ENCODE data around the gene TMEM161A. TPM values are rescaled to one million over a fixed set of nuclear protein-coding genes. Genes with fewer than 3 reads are reported as not detected.

TMEM161A gene
- total RNA-seq, 1 donor from 2014 or later: 16.2 TPM

DNA sequence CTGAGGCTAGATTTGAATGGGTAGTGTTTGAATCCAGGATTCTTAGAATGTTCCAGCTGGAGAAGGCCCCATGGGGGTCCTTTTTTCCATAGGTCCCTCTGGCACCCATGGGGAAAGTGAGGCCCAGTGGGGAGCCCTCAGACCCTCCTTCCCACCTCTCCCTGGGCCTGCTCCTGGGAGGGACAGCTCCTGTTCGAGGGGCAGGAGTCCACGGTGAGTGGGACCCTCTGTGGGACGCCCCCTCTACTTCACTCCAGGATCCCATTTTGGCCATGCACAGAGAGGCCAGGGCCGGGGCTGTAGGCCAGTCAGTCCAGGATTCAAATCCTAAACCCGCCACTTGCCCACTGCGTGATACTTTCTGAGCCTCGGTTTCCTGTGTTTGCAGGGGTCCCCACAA, 24.2 kb upstream of the TMEM161A start:
- Mint-ChIP-seq H3K27ac (ENCODE audit: unreplicated experiment) (peak overlapping the region; percentile 66), H3K27me3 (ENCODE audit: unreplicated experiment) (peaks cover 5% of the 10 kb centered on the region)
- TF ChIP-seq, protein P1, sequence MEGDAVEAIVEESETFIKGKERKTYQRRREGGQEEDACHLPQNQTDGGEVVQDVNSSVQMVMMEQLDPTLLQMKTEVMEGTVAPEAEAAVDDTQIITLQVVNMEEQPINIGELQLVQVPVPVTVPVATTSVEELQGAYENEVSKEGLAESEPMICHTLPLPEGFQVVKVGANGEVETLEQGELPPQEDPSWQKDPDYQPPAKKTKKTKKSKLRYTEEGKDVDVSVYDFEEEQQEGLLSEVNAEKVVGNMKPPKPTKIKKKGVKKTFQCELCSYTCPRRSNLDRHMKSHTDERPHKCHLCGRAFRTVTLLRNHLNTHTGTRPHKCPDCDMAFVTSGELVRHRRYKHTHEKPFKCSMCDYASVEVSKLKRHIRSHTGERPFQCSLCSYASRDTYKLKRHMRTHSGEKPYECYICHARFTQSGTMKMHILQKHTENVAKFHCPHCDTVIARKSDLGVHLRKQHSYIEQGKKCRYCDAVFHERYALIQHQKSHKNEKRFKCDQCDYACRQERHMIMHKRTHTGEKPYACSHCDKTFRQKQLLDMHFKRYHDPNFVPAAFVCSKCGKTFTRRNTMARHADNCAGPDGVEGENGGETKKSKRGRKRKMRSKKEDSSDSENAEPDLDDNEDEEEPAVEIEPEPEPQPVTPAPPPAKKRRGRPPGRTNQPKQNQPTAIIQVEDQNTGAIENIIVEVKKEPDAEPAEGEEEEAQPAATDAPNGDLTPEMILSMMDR (IDR thresholded peaks at IDR 0.05; ENCODE audit: partially characterized antibody, unreplicated experiment): no peak

DNA sequence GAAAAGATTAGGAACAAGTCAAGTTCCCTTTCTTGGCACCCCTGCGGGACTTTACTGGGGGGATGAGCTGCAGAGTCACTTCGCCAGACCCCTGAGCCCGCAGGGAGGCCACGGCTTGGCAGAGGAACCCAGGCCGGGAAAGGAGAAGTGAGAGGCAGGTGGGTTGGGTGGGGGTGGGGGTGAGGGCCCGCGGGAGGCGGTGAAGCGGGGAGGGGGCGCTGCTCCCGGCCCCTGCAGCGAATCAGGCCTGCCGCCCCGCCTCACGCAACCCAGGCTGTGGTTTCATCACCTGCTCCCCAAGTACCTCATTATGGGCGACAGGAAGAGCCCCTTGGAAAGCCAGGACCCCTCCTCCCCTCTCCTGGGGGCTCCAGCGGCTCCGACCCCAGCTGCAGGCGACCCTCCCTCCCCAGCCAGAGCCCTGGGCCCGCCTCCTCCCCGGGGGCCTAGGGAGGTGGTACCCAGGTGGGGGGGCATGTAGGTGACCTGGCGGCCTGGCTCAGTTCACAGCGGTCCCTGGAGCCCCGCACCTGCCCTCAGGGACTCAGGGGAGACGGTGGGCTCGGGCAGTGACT, 22.3 kb upstream of the TMEM161A start:
- H3K4me1 Mint-ChIP-seq (ENCODE audit: low read depth, unreplicated experiment): no peaks in the 10 kb centered on the region
- peaks cover 5% of the 10 kb centered on the region for H3K27me3 Mint-ChIP-seq (ENCODE audit: unreplicated experiment)
- H3K27ac Mint-ChIP-seq (ENCODE audit: unreplicated experiment): no peak overlapping the region
- no peak for DNase-seq
- TF ChIP-seq, protein P1 (IDR thresholded peaks at IDR 0.05; ENCODE audit: partially characterized antibody, unreplicated experiment): no peak
- no peak overlapping the region for H3K4me3 Mint-ChIP-seq (ENCODE audit: unreplicated experiment)
- peaks cover 5% of the 10 kb centered on the region for H3K9me3 Mint-ChIP-seq (ENCODE audit: unreplicated experiment)
- peaks cover 3% of the 10 kb centered on the region for H3K36me3 Mint-ChIP-seq (ENCODE audit: unreplicated experiment)

More for the DNA sequence above, 24.2 kb upstream of the TMEM161A start:
- Mint-ChIP-seq H3K4me3 (ENCODE audit: unreplicated experiment) (no peak overlapping the region), H3K9me3 (ENCODE audit: unreplicated experiment) (peaks cover 1% of the 10 kb centered on the region), H3K4me1 (ENCODE audit: low read depth, unreplicated experiment) (no peaks in the 10 kb centered on the region), H3K36me3 (ENCODE audit: unreplicated experiment) (no peaks in the 10 kb centered on the region)
- DNase-seq: no peak

DNA sequence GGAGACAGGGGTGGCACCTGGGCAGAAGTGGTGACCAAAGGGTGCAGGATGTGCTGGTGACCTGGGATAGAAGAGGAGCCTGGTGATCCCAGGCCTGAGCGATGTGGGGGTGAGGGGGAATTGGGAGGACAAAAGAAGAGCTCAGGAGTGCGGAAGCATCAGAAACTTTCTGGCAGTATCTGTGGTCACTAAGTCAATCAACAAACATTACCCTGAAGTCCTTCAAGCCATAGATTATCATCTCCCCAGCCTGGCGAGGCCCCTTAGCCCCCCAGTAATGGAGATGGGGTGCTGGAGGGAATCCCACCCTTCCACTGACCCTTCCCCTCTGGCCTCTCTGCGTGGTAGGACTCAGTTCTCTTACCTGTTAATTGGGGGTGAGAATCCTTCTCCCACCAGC, 21.3 kb upstream of the TMEM161A start:
- Mint-ChIP-seq H3K9me3 (ENCODE audit: unreplicated experiment) (peaks cover 5% of the 10 kb centered on the region), H3K36me3 (ENCODE audit: unreplicated experiment) (peaks cover 3% of the 10 kb centered on the region), H3K27ac (ENCODE audit: unreplicated experiment) (no peak overlapping the region), H3K27me3 (ENCODE audit: unreplicated experiment) (peaks cover 5% of the 10 kb centered on the region), H3K4me3 (ENCODE audit: unreplicated experiment) (no peak overlapping the region), H3K4me1 (ENCODE audit: low read depth, unreplicated experiment) (no peaks in the 10 kb centered on the region)
- TF ChIP-seq, protein P1 (IDR thresholded peaks at IDR 0.05; ENCODE audit: partially characterized antibody, unreplicated experiment): no peak
- DNase-seq: no peak

DNA sequence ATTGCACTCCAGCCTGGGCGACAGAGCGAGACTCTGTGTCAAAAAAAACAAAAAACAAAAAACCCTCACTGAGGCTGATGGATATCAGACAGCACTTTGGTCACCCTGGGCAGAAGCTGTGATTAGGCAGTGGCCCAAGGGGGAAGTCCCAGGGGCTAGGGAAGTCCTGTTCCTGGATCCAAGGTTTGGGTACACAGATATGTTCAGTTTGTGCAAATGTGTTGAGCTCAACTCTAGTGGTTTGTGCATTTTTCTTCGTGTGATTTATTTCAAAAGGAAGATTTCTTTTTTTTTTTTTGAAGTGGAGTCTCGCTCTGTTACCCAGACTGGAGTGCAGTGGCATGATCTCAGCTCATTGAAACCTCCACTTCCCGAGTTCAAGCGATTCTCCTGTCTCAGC, 19.5 kb upstream of the TMEM161A start:
- Mint-ChIP-seq H3K4me3 (ENCODE audit: unreplicated experiment) (no peak overlapping the region), H3K9me3 (ENCODE audit: unreplicated experiment) (peaks cover 3% of the 10 kb centered on the region), H3K36me3 (ENCODE audit: unreplicated experiment) (peaks cover 3% of the 10 kb centered on the region), H3K27me3 (ENCODE audit: unreplicated experiment) (peaks cover 7% of the 10 kb centered on the region), H3K27ac (ENCODE audit: unreplicated experiment) (no peak overlapping the region), H3K4me1 (ENCODE audit: low read depth, unreplicated experiment) (no peaks in the 10 kb centered on the region)
- TF ChIP-seq, protein P1 (IDR thresholded peaks at IDR 0.05; ENCODE audit: partially characterized antibody, unreplicated experiment): no peak
- DNase-seq: no peak

DNA sequence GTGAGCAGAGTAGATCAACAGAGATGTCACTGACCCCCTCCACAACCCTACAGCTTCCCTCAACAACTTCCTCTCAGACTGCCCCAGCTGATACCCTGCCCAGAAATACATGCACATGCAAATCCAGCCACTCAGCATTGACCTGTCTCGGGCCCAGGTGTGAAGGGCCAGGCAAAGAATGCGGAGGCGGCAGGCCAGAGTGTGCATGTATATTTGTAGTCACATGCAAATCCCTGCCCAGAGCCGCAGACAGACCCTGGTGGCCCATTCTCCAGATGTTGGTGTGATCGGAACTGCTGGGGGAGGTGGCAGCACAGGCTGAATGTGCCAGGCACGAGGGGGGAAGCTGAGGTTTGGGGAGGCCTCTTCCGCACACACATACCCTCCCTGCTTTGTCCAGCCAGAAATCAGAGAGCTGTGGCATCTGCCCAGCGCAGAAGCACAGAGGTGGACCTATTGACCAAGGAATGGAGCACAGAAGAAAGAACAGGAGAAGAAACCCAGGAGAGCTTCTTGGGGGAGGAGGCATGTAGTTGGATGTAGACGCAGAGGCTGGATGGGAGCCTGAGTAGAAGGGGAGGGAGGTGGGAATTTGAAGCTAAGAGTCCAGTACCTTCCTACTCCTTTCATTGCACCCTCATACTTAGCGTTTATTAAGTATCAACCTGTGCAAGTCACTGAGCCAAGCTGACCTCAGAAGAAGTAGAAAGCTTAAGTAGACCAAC, 17.4 kb upstream of the TMEM161A start:
- no peak for DNase-seq
- Mint-ChIP-seq H3K27me3 (ENCODE audit: unreplicated experiment) (peaks cover 6% of the 10 kb centered on the region), H3K27ac (ENCODE audit: unreplicated experiment) (no peak overlapping the region), H3K4me1 (ENCODE audit: low read depth, unreplicated experiment) (no peaks in the 10 kb centered on the region), H3K9me3 (ENCODE audit: unreplicated experiment) (peaks cover 5% of the 10 kb centered on the region), H3K4me3 (ENCODE audit: unreplicated experiment) (no peak overlapping the region), H3K36me3 (ENCODE audit: unreplicated experiment) (peaks cover 3% of the 10 kb centered on the region)
- TF ChIP-seq, protein P1 (IDR thresholded peaks at IDR 0.05; ENCODE audit: partially characterized antibody, unreplicated experiment): no peak
